22Rv1 (cell line): Measurements from ENCODE around the gene MTF2.

Experiments
- H3K27ac ChIP-seq: fragments of 450-650 bp; 2 replicates; pipeline ENCODE4 v1.5.1; 2017
- CTCF ChIP-seq: fragments of 450-650 bp; IDR thresholded peaks from 2 replicates; pipeline ENCODE4 v1.5.1; 2017; ENCODE audit warnings: mild to moderate bottlenecking
- ZFX ChIP-seq: fragments of 450-650 bp; IDR thresholded peaks from 2 replicates; pipeline ENCODE4 v1.6.1; 2017; ENCODE audit warnings: antibody characterized with exemption, borderline replicate concordance

The MTF2 gene

GRCh38 chr1:93087532-93087931, 8.4 kb downstream of the MTF2 start:
- TF ChIP-seq CTCF = no peak
- TF ChIP-seq ZFX = no peak
- no peak overlapping the region for H3K27ac ChIP-seq

GRCh38 chr1:93093332-93094006, 14.4 kb downstream of the MTF2 start:
- no peak for TF ChIP-seq ZFX
- TF ChIP-seq CTCF = no peak
- H3K27ac ChIP-seq = no peak overlapping the region; the same call in 1 of the 2 replicates

GRCh38 chr1:93095804-93096585, 16.9 kb downstream of the MTF2 start:
- no peak overlapping the region for H3K27ac ChIP-seq
- TF ChIP-seq CTCF (no peak), ZFX (no peak)

- TF ChIP-seq CTCF = no peak
- TF ChIP-seq ZFX = no peak
- H3K27ac ChIP-seq = no peak overlapping the region
These were observed 23.1 kb downstream of the MTF2 start for GRCh38 chr1:93102142-93102541.

GRCh38 chr1:93106226-93106625, 27.1 kb downstream of the MTF2 start:
- TF ChIP-seq CTCF (no peak), ZFX (no peak)
- H3K27ac ChIP-seq = no peak overlapping the region

GRCh38 chr1:93107395-93107794, 28.3 kb downstream of the MTF2 start:
- TF ChIP-seq CTCF (no peak), ZFX (no peak)
- no peak overlapping the region for H3K27ac ChIP-seq

GRCh38 chr1:93108335-93108734, 29.3 kb downstream of the MTF2 start:
- no peak overlapping the region for H3K27ac ChIP-seq
- TF ChIP-seq CTCF = no peak
- no peak for TF ChIP-seq ZFX
